HepG2 (cell line): ENCODE results near the gene PDK2. TPM values are rescaled to one million over a fixed set of nuclear protein-coding genes. Genes with fewer than 3 reads are reported as not detected.

ENCODE experiments used
- ATAC-seq: fragments of 200-7000 bp; cut with Tn5 transposase; 3 replicates; pipeline ENCODE4 v1.9.1; 2020; ENCODE audit warnings: mild to moderate bottlenecking, moderate library complexity
- BruUV-seq: library from RNA; stranded (reverse); fragments of 400-500 nt; replicated peaks from 2 replicates; lab custom pipeline; 2021; lab: Mats Ljungman, UMichigan
- CTCF ChIA-PET: fragments of 300-600 bp; formaldehyde crosslinking; extraction: SDS; loops from one replicate; lab custom pipeline; 2021; ENCODE audit warnings: low total read pairs, inconsistent platforms, low intra/inter-chr PET ratio; lab: Yijun Ruan, JAX
- POLR2A ChIA-PET: fragments of 350-600 bp; sonication (Branson Sonifier 250); formaldehyde crosslinking; loops from one replicate; lab custom pipeline; 2020; ENCODE audit warnings: antibody characterized with exemption, inconsistent platforms; lab: Yijun Ruan, JAX
- DNase-seq: peaks from one replicate; pipeline ENCODE4 v3.0.0-alpha.2; 2015; ENCODE audit warnings: low spot score
- FAIRE-seq: peaks from 3 replicates; lab custom pipeline; 2011; peaks lifted over from hg19 to GRCh38; lab: Jason Lieb, UNC
- H2AFZ ChIP-seq: one replicate; pipeline ENCODE4 v1.6.1; 2011; ENCODE audit warnings: low read length, inconsistent platforms
- H3K27ac ChIP-seq: fragments of 300-600 bp; 3 replicates; pipeline ENCODE4 v1.8.0; 2011; ENCODE audit warnings: mixed run types, mild to moderate bottlenecking, mixed read lengths, low read length, inconsistent platforms; ENCODE audit not compliant: insufficient read depth; ENCODE audit errors: extremely low read length
- H3K27me3 ChIP-seq, 2 experiments: fragments of 200-600 bp in 1 of 2; 2 replicates in 1 of 2; 3 replicates in 1 of 2; pipeline versions ENCODE4 v1.6.0 to v1.8.0; 2011; ENCODE audit warnings: low read length in 2 of 2, mild to moderate bottlenecking in 2 of 2, moderate library complexity in 2 of 2, inconsistent platforms in 1 of 2; ENCODE audit not compliant: insufficient read depth in 2 of 2, control insufficient read depth in 1 of 2
- H3K36me3 ChIP-seq, 2 experiments: fragments of 200-600 bp in 1 of 2; replicated peaks in 1 of 2; 2 replicates in 1 of 2; 3 replicates in 1 of 2; pipeline versions ENCODE4 v1.5.1 to v1.8.0; 2011; ENCODE audit warnings: low read length in 2 of 2, inconsistent platforms in 1 of 2; ENCODE audit not compliant: insufficient read depth in 2 of 2, control insufficient read depth in 1 of 2
- H3K4me1 ChIP-seq: 2 replicates; pipeline ENCODE4 v1.5.1; 2012; ENCODE audit warnings: low read length, inconsistent platforms; ENCODE audit not compliant: insufficient read depth
- H3K4me2 ChIP-seq: 2 replicates; pipeline ENCODE4 v1.6.0; 2011; ENCODE audit warnings: low read depth, low read length, inconsistent platforms
- H3K4me3 ChIP-seq, 3 experiments: fragments of 200-600 bp in 1 of 3; sonication (generic), shearing (Covaris generic) in 1 of 3; replicated peaks in 1 of 3; 2 replicates each; pipeline ENCODE4 v1.5.1; 2011 to 2016; ENCODE audit warnings: low read length in 3 of 3, inconsistent platforms in 2 of 3, low read depth in 2 of 3, mild to moderate bottlenecking in 2 of 3, control low read depth in 1 of 3, mixed read lengths in 1 of 3; ENCODE audit not compliant: insufficient read depth in 1 of 3
- H3K79me2 ChIP-seq: one replicate; pipeline ENCODE4 v1.6.1; 2011; ENCODE audit warnings: low read length, inconsistent platforms; ENCODE audit not compliant: insufficient read depth
- H3K9ac ChIP-seq: 2 replicates; pipeline ENCODE4 v1.6.0; 2011; ENCODE audit warnings: mild to moderate bottlenecking, low read depth, low read length, inconsistent platforms; ENCODE audit not compliant: insufficient read depth
- H3K9me3 ChIP-seq: 2 replicates; pipeline ENCODE4 v1.5.1; 2012; ENCODE audit warnings: mild to moderate bottlenecking, low read length
- H4K20me1 ChIP-seq: 2 replicates; pipeline ENCODE4 v1.6.0; 2011; ENCODE audit warnings: inconsistent platforms, mild to moderate bottlenecking, low read length, moderate library complexity; ENCODE audit not compliant: insufficient read depth
- GATAD1 ChIP-seq: IDR thresholded peaks from 2 replicates; pipeline ENCODE4 v1.6.1; 2016; ENCODE audit warnings: missing genetic modification reagents, missing compliant biosample characterization
- HOXA5 ChIP-seq: sonication (generic); formaldehyde crosslinking; IDR thresholded peaks from 2 replicates; pipeline ENCODE4 v1.4.0; 2020; ENCODE audit warnings: missing genetic modification reagents
- JUN ChIP-seq: sonication (generic); formaldehyde crosslinking; IDR thresholded peaks from 2 replicates; pipeline ENCODE4 v1.4.0; 2020; ENCODE audit warnings: mild to moderate bottlenecking, missing genetic modification reagents
- NKX3-1 ChIP-seq: sonication (generic); formaldehyde crosslinking; IDR thresholded peaks from 2 replicates; pipeline ENCODE4 v1.5.0; 2020; ENCODE audit warnings: missing genetic modification reagents
- NR2F6 ChIP-seq, 2 experiments: IDR thresholded peaks; 2 replicates each; pipeline ENCODE4 v1.6.1; 2016; ENCODE audit warnings: antibody characterized with exemption in 1 of 2, mild to moderate bottlenecking in 1 of 2
- RBAK ChIP-seq: sonication (generic); formaldehyde crosslinking; IDR thresholded peaks from 2 replicates; pipeline ENCODE4 v1.5.1; 2020; ENCODE audit warnings: mild to moderate bottlenecking, missing genetic modification reagents
- SIX4 ChIP-seq: sonication (generic); formaldehyde crosslinking; IDR thresholded peaks from 2 replicates; pipeline ENCODE4 v1.4.0; 2020; ENCODE audit warnings: missing genetic modification reagents
- TAF1 ChIP-seq: sonication (generic); formaldehyde crosslinking; IDR thresholded peaks from 2 replicates; pipeline ENCODE4 v1.4.0; 2020; ENCODE audit warnings: missing genetic modification reagents
- TEAD3 ChIP-seq: optimal IDR thresholded peaks from 2 replicates; pipeline ENCODE3; 2016; ENCODE audit warnings: borderline replicate concordance
- THYN1 ChIP-seq: sonication (generic); formaldehyde crosslinking; IDR thresholded peaks from 2 replicates; pipeline ENCODE4 v1.8.1; 2023; ENCODE audit warnings: low read depth, mild to moderate bottlenecking, moderate library complexity, missing genetic modification reagents, borderline replicate concordance
- ZBTB26 ChIP-seq: IDR thresholded peaks from 2 replicates; pipeline ENCODE4 v1.6.1; 2016; ENCODE audit warnings: missing compliant biosample characterization, missing genetic modification reagents, borderline replicate concordance
- ZFP36 ChIP-seq: fragments of 150-350 bp; IDR thresholded peaks from 2 replicates; pipeline ENCODE4 v1.6.1; 2018; ENCODE audit warnings: borderline replicate concordance, low read length, low read depth; ENCODE audit not compliant: partially characterized antibody
- ZKSCAN8 ChIP-seq: IDR thresholded peaks from 2 replicates; pipeline ENCODE4 v1.6.1; 2016; ENCODE audit warnings: borderline replicate concordance, missing genetic modification reagents, missing compliant biosample characterization
- ZMYM3 ChIP-seq: sonication (generic); formaldehyde crosslinking; IDR thresholded peaks from 2 replicates; pipeline ENCODE4 v1.5.1; 2020; ENCODE audit warnings: mild to moderate bottlenecking, missing genetic modification reagents
- ZNF12 ChIP-seq: sonication (generic); formaldehyde crosslinking; IDR thresholded peaks from 2 replicates; pipeline ENCODE4 v1.5.0; 2020; ENCODE audit warnings: missing genetic modification reagents
- ZNF501 ChIP-seq: sonication (generic); formaldehyde crosslinking; IDR thresholded peaks from 2 replicates; pipeline ENCODE4 v1.5.1; 2020; ENCODE audit warnings: mild to moderate bottlenecking, moderate library complexity, missing genetic modification reagents
- ZNF737 ChIP-seq: sonication (generic); formaldehyde crosslinking; IDR thresholded peaks from 2 replicates; pipeline ENCODE4 v1.5.0; 2020; ENCODE audit warnings: missing genetic modification reagents, mild to moderate bottlenecking, borderline replicate concordance
- ZNF816 ChIP-seq: sonication (generic); formaldehyde crosslinking; IDR thresholded peaks from 2 replicates; pipeline ENCODE4 v1.8.0; 2022; ENCODE audit warnings: missing genetic modification reagents, mild to moderate bottlenecking, borderline replicate concordance
- WGBS: methylation state at CpG from one replicate; pipeline ENCODE4 v1.1.6; 2017; ENCODE audit warnings: low lambda C conversion rate; 5-methylcytosine and 5-hydroxymethylcytosine counted together
- in situ Hi-C: cut with HindIII; loops from 2 replicates; pipeline ENCODE4 v1.10.0; 2017; ENCODE audit warnings: low pct_unique_long_range_greater_than_20kb; ENCODE audit not compliant: extremely low pct_ligation_motif_present
- intact Hi-C: fragments of 100-400 bp; cut with micrococcal nuclease; formaldehyde crosslinking; loops from one replicate; pipeline ENCODE4 v1.10.0; 2022; ENCODE audit not compliant: unreplicated experiment
- polyA plus RNA-seq, 8 experiments: library from polyadenylated mRNA; depleted of rRNA in 3 of 8; stranded (reverse) in 7 of 8; unstranded in 1 of 8; fragments of >200 nt; fragmentation: Illumina TruSeq in 4 of 8; extraction: Trizol in 4 of 8; gene quantifications; 2 replicates each; pipeline versions ENCODE4 v1.2.1 to v1.2.3, GENCODE V29; 2011 to 2016; ENCODE audit warnings: low read depth in 4 of 8, missing spikeins in 1 of 8, mixed read lengths in 1 of 8; ENCODE audit not compliant: insufficient read depth in 1 of 8
- total RNA-seq, 5 experiments: library from RNA; depleted of rRNA; stranded (reverse); fragments of >200 nt; fragmentation: Illumina TruSeq; extraction: Trizol; gene quantifications; 2 replicates each; pipeline ENCODE4 v1.2.3, GENCODE V29; 2016; ENCODE audit warnings: low read depth in 1 of 5
- TF ChIP-seq, protein P1 (sequence below): sonication (generic); formaldehyde crosslinking; IDR thresholded peaks from 2 replicates; pipeline ENCODE4 v1.5.1; 2020; ENCODE audit warnings: mild to moderate bottlenecking, missing genetic modification reagents, moderate library complexity

PDK2 gene
- total and polyA plus RNA-seq, 2 of the 13 experiments (the other 11 are each of a cell fraction or from before 2014, with no cell fraction given) = 18.5 to 59.7 TPM

- TF ChIP-seq, protein P1, sequence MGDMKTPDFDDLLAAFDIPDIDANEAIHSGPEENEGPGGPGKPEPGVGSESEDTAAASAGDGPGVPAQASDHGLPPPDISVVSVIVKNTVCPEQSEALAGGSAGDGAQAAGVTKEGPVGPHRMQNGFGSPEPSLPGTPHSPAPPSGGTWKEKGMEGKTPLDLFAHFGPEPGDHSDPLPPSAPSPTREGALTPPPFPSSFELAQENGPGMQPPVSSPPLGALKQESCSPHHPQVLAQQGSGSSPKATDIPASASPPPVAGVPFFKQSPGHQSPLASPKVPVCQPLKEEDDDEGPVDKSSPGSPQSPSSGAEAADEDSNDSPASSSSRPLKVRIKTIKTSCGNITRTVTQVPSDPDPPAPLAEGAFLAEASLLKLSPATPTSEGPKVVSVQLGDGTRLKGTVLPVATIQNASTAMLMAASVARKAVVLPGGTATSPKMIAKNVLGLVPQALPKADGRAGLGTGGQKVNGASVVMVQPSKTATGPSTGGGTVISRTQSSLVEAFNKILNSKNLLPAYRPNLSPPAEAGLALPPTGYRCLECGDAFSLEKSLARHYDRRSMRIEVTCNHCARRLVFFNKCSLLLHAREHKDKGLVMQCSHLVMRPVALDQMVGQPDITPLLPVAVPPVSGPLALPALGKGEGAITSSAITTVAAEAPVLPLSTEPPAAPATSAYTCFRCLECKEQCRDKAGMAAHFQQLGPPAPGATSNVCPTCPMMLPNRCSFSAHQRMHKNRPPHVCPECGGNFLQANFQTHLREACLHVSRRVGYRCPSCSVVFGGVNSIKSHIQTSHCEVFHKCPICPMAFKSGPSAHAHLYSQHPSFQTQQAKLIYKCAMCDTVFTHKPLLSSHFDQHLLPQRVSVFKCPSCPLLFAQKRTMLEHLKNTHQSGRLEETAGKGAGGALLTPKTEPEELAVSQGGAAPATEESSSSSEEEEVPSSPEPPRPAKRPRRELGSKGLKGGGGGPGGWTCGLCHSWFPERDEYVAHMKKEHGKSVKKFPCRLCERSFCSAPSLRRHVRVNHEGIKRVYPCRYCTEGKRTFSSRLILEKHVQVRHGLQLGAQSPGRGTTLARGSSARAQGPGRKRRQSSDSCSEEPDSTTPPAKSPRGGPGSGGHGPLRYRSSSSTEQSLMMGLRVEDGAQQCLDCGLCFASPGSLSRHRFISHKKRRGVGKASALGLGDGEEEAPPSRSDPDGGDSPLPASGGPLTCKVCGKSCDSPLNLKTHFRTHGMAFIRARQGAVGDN (CRISPR knock-in tag) = 0 out of 2 replicates have a peak, but pooled peaks have one; percentile 22
- TF ChIP-seq TAF1 (CRISPR knock-in tag) (no peak), ZNF501 (CRISPR knock-in tag) (peak; percentile 62; the same call in 1 of the 2 replicates), ZFP36 (peak; percentile 83), ZNF816 (CRISPR knock-in tag) (no peak), HOXA5 (CRISPR knock-in tag) (no peak), NKX3-1 (no peak), RBAK (CRISPR knock-in tag) (no peak)
Observed at GRCh38 chr17:50114401-50114800, 19.2 kb downstream of the PDK2 start (continued).

DNA sequence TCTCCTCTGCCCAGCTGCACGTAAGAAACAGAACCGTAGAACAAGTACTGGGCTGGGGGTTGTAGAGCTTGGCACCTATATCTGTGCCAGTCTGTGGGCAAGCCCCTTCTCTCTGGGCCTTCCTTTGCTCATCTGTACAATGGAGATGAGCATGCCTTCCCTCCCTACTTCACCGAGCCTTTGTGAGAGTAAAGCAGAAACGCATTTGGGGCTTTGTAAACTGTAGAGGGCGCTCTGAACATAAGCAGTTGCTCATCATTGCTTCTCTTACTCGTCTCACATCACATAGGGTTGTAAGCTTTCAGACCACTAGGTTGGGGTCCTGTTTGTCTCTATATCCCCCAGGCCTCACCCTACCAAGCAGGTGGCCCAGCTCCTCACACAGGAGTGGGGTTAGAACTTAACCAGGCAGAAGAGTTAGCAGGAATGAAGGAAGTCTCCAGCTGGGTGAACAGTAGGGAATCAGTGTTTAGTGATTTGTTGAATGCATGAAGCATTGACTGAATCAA, 19.8 kb downstream of the PDK2 start:
- Histone ChIP-seq H3K4me2 (no peak overlapping the region), H3K4me1 (peaks cover 77% of the 10 kb centered on the region), H3K9ac (no peak overlapping the region), H2AFZ (no peak overlapping the region), H3K27ac (no peak overlapping the region), H3K79me2 (no peaks in the 10 kb centered on the region), H4K20me1 (no peaks in the 10 kb centered on the region), H3K27me3 (peaks cover 0 to 33% of the 10 kb centered on the region in 2 experiments; a peak in 3 of 5 replicates), H3K36me3 (no peaks in the 10 kb centered on the region), H3K4me3 (no peak overlapping the region), H3K9me3 (no peaks in the 10 kb centered on the region)
- TSS peak; percentile 17 for BruUV-seq
- WGBS = 4% methylated on average over 6 of the region's 6 CpGs
- ChIA-PET CTCF (interaction anchor here (1.0 to 3.6 kb wide), 3 partner anchors 21 to 182 kb away, joined by 3 to 15 read pairs (median 7); partner anchors contain the start of gene PDK2), POLR2A (no interaction called here)
- ATAC-seq = peak; percentile 23
- intact Hi-C loops = no loop called here
- FAIRE-seq = peak; percentile 71
- in situ Hi-C loops = loop anchor here (5.0 kb wide), 1 partner anchor 47 kb away; no protein-coding TSS in a partner anchor
- peak; percentile 77 for DNase-seq
- TF ChIP-seq NR2F6 (IDR thresholded peaks at IDR 0.05) (peak; percentile 21; the same call in 1 of the 2 replicates), NR2F6 (CRISPR knock-in tag; IDR thresholded peaks at IDR 0.05) (peak; percentile 36; the same call in 1 of the 2 replicates), ZNF737 (CRISPR knock-in tag) (no peak), SIX4 (no peak), ZMYM3 (CRISPR knock-in tag) (peak; percentile 44; the same call in 1 of the 2 replicates), ZNF12 (CRISPR knock-in tag) (no peak), ZKSCAN8 (CRISPR knock-in tag) (0 out of 2 replicates have a peak, but pooled peaks have one; percentile 39), ZBTB26 (no peak), GATAD1 (no peak), TEAD3 (CRISPR knock-in tag) (peak; percentile 32), JUN (CRISPR knock-in tag) (no peak), THYN1 (no peak)
